SK-N-SH treated with all-trans-retinoic acid at 6 μM for 48 hours (cell line): ENCODE results near the gene SMC1B.

Source experiments
- ATAC-seq: fragments of 200-7000 bp; cut with Tn5 transposase; 3 replicates; pipeline ENCODE4 v1.9.1; 2020; ENCODE audit warnings: mild to moderate bottlenecking, moderate library complexity
- ARNTL ChIP-seq: fragments of 450-650 bp; formaldehyde crosslinking; IDR thresholded peaks from 2 replicates; pipeline ENCODE4 v1.5.0; 2020; ENCODE audit warnings: low read depth, mild to moderate bottlenecking, moderate library complexity, borderline replicate concordance
- BACH2 ChIP-seq: fragments of 250-450 bp; sonication (Bioruptor Pico); IDR thresholded peaks from 2 replicates; pipeline ENCODE4 v1.9.0; 2021; ENCODE audit warnings: mild to moderate bottlenecking, borderline replicate concordance
- CSDC2 ChIP-seq: fragments of 250-450 bp; sonication (Bioruptor Pico); IDR thresholded peaks from 2 replicates; pipeline ENCODE4 v1.5.0; 2020; ENCODE audit warnings: mild to moderate bottlenecking, moderate library complexity
- ESRRG ChIP-seq: fragments of 250-450 bp; sonication (Bioruptor Pico); IDR thresholded peaks from 2 replicates; pipeline ENCODE4 v1.6.1; 2021; ENCODE audit warnings: mild to moderate bottlenecking
- GLIS3 ChIP-seq: fragments of 250-450 bp; sonication (Bioruptor Pico); IDR thresholded peaks from 2 replicates; pipeline ENCODE4 v1.5.0; 2020; ENCODE audit warnings: mild to moderate bottlenecking, moderate library complexity
- ISL1 ChIP-seq: fragments of 250-450 bp; sonication (Bioruptor Pico); IDR thresholded peaks from 2 replicates; pipeline ENCODE4 v2.1.2; 2022; ENCODE audit warnings: mild to moderate bottlenecking, moderate library complexity
- OSR1 ChIP-seq: fragments of 250-450 bp; sonication (Bioruptor Pico); IDR thresholded peaks from 2 replicates; pipeline ENCODE4 v1.8.0; 2022; ENCODE audit warnings: moderate library complexity, mild to moderate bottlenecking, inconsistent platforms
- PPARA ChIP-seq: fragments of 250-450 bp; sonication (Bioruptor Pico); IDR thresholded peaks from 2 replicates; pipeline ENCODE4 v1.5.0; 2020; ENCODE audit warnings: mild to moderate bottlenecking, borderline replicate concordance
- RARB ChIP-seq: fragments of 250-450 bp; sonication (Bioruptor Pico); IDR thresholded peaks from 2 replicates; pipeline ENCODE4 v1.8.0; 2021; ENCODE audit warnings: mild to moderate bottlenecking, moderate library complexity
- SNAI2 ChIP-seq: fragments of 250-450 bp; sonication (Bioruptor Pico); IDR thresholded peaks from 2 replicates; pipeline ENCODE4 v1.5.0; 2020; ENCODE audit warnings: mild to moderate bottlenecking, moderate library complexity
- TCF4 ChIP-seq: fragments of 250-450 bp; sonication (Bioruptor Pico); IDR thresholded peaks from 2 replicates; pipeline ENCODE4 v1.8.0; 2021; ENCODE audit warnings: mild to moderate bottlenecking, moderate library complexity, borderline replicate concordance
- TOX ChIP-seq: fragments of 250-450 bp; sonication (Bioruptor Pico); IDR thresholded peaks from 2 replicates; pipeline ENCODE4 v1.8.0; 2021; ENCODE audit warnings: mild to moderate bottlenecking, moderate library complexity, borderline replicate concordance
- ZC3H10 ChIP-seq: fragments of 250-450 bp; sonication (Bioruptor Pico); IDR thresholded peaks from 2 replicates; pipeline ENCODE4 v1.5.1; 2021; ENCODE audit warnings: mild to moderate bottlenecking, moderate library complexity
- ZFP3 ChIP-seq: fragments of 250-450 bp; sonication (Bioruptor Pico); IDR thresholded peaks from 2 replicates; pipeline ENCODE4 v1.5.0; 2020; ENCODE audit warnings: mild to moderate bottlenecking, moderate library complexity
- ZNF565 ChIP-seq: fragments of 450-650 bp; formaldehyde crosslinking; conservative IDR thresholded peaks from 2 replicates; pipeline ENCODE4 v1.5.0; 2020; ENCODE audit warnings: low read depth, mild to moderate bottlenecking, moderate library complexity
- ZNF70 ChIP-seq: fragments of 450-650 bp; formaldehyde crosslinking; IDR thresholded peaks from 2 replicates; pipeline ENCODE4 v1.5.0; 2020; ENCODE audit warnings: mild to moderate bottlenecking, moderate library complexity
- ZNF8 ChIP-seq: fragments of 450-650 bp; formaldehyde crosslinking; IDR thresholded peaks from 2 replicates; pipeline ENCODE4 v1.5.0; 2020; ENCODE audit warnings: mild to moderate bottlenecking, moderate library complexity
- TF ChIP-seq, protein P1 (sequence below): fragments of 250-450 bp; sonication (Bioruptor Pico); IDR thresholded peaks from 2 replicates; pipeline ENCODE4 v1.5.1; 2021; ENCODE audit warnings: mild to moderate bottlenecking, moderate library complexity
- TF ChIP-seq, protein P2 (sequence below): fragments of 250-450 bp; sonication (Bioruptor Pico); IDR thresholded peaks from 2 replicates; pipeline ENCODE4 v1.8.0; 2021; ENCODE audit warnings: low read depth, mild to moderate bottlenecking, moderate library complexity, borderline replicate concordance
- TF ChIP-seq, protein P3 (sequence below): fragments of 250-450 bp; sonication (Bioruptor Pico); IDR thresholded peaks from 2 replicates; pipeline ENCODE4 v1.5.1; 2020; ENCODE audit warnings: low read depth, mild to moderate bottlenecking, moderate library complexity
- TF ChIP-seq, protein P4 (sequence below): fragments of 250-450 bp; sonication (Bioruptor Pico); IDR thresholded peaks from 2 replicates; pipeline ENCODE4 v1.8.0; 2020; ENCODE audit warnings: mild to moderate bottlenecking, moderate library complexity, borderline replicate concordance
- TF ChIP-seq, protein P5 (sequence below): fragments of 250-450 bp; sonication (Bioruptor Pico); IDR thresholded peaks from 2 replicates; pipeline ENCODE4 v1.5.0; 2020; ENCODE audit warnings: mild to moderate bottlenecking, moderate library complexity

The SMC1B gene

DNA sequence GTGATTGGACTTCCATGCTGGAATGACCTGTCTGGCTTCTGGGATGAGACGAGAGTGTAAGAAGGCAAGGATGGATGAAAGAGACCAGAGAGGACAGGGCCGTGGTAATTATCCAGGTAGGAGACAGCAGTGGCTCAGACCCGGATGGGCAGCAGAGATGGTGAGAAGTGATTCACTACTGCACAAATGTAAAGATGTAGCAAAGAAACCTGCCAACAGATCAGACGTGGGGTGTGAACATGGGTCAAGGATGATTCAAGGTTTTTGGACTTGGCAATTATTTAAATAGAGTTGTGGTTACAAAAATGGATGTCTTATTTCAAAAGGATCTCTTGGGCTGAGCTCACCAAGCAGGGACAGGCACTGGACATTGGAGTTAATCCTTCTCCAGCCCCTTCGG is 32.8 kb upstream of the SMC1B start (continued):
- TF ChIP-seq, protein P1, sequence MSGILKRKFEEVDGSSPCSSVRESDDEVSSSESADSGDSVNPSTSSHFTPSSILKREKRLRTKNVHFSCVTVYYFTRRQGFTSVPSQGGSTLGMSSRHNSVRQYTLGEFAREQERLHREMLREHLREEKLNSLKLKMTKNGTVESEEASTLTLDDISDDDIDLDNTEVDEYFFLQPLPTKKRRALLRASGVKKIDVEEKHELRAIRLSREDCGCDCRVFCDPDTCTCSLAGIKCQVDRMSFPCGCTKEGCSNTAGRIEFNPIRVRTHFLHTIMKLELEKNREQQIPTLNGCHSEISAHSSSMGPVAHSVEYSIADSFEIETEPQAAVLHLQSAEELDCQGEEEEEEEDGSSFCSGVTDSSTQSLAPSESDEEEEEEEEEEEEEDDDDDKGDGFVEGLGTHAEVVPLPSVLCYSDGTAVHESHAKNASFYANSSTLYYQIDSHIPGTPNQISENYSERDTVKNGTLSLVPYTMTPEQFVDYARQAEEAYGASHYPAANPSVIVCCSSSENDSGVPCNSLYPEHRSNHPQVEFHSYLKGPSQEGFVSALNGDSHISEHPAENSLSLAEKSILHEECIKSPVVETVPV (CRISPR knock-in tag): no peak
- no peak for TF ChIP-seq OSR1
- no peak for TF ChIP-seq ZNF70 (CRISPR knock-in tag)
- no peak for TF ChIP-seq ISL1 (CRISPR knock-in tag)
- no peak for TF ChIP-seq ZNF565 (CRISPR knock-in tag)
- no peak for TF ChIP-seq CSDC2

DNA sequence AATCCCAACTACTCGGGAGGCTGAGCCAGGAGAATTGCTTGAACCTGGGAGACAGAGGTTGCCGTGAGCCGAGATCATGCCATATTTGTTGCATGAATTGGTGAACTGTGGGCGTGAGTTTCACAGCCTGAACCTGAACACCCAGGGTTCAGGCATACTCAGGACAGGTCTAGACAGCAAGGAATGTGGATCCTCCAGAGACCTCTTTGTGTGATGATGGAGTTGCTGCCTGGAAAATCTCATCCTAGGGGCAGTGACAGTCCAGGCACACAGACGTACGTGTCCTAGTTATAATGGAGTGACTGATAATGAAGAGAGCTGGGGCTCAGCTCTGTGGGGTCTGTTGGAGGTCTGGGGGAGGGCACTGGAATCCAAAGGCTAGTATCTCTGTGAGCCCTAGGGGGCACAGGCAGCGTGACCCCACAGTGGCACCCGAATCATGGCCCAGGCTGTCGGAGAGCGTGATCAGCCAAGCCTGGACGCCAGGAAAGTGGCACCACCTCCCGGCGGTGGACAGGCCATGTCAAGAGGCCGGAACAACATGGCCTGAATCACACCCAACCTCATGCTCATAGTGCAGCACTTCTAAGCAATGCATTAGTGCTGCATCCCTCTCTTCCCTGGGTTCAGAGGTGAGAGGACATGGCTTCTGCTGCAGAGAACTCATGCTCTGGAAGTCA is 31.8 kb upstream of the SMC1B start:
- TF ChIP-seq TCF4 (CRISPR knock-in tag) (no peak), TOX (no peak), CSDC2 (no peak), ZC3H10 (CRISPR knock-in tag) (no peak), ZNF565 (CRISPR knock-in tag) (no peak), ESRRG (CRISPR knock-in tag) (no peak), OSR1 (no peak), GLIS3 (no peak), BACH2 (CRISPR knock-in tag) (no peak)
- TF ChIP-seq, protein P2, sequence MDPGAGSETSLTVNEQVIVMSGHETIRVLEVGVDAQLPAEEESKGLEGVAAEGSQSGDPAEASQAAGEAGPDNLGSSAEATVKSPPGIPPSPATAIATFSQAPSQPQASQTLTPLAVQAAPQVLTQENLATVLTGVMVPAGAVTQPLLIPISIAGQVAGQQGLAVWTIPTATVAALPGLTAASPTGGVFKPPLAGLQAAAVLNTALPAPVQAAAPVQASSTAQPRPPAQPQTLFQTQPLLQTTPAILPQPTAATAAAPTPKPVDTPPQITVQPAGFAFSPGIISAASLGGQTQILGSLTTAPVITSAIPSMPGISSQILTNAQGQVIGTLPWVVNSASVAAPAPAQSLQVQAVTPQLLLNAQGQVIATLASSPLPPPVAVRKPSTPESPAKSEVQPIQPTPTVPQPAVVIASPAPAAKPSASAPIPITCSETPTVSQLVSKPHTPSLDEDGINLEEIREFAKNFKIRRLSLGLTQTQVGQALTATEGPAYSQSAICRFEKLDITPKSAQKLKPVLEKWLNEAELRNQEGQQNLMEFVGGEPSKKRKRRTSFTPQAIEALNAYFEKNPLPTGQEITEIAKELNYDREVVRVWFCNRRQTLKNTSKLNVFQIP: no peak
- TF ChIP-seq, all 23 proteins: peak for 0
- ATAC-seq: no peak

DNA sequence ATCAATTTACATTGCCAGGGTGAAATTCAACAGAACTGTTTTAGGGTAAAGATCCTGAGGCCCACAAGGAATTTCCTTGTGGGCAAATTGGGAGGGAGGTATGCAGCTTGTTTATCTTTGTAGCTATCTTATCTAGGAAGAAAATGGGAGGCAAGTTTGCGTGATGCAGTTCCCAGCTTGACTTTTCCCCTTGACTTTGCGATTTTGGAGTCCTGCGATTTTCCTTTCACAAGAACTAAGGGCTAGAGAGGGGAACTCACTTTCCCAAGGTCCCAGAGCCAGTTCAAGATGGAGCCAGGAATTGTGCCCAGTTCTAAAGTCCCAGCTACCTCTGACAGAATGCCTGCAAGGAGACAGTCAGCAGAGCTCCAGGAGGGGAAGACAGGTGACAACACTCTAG is 30.8 kb upstream of the SMC1B start:
- ATAC-seq: no peak
- TF ChIP-seq TCF4 (CRISPR knock-in tag) (no peak), GLIS3 (no peak), ZNF8 (CRISPR knock-in tag) (no peak), RARB (CRISPR knock-in tag) (no peak), ZFP3 (CRISPR knock-in tag) (no peak), ARNTL (CRISPR knock-in tag) (no peak), SNAI2 (CRISPR knock-in tag) (no peak), CSDC2 (no peak), TOX (no peak), ZNF565 (CRISPR knock-in tag) (no peak)
- TF ChIP-seq, protein P3, sequence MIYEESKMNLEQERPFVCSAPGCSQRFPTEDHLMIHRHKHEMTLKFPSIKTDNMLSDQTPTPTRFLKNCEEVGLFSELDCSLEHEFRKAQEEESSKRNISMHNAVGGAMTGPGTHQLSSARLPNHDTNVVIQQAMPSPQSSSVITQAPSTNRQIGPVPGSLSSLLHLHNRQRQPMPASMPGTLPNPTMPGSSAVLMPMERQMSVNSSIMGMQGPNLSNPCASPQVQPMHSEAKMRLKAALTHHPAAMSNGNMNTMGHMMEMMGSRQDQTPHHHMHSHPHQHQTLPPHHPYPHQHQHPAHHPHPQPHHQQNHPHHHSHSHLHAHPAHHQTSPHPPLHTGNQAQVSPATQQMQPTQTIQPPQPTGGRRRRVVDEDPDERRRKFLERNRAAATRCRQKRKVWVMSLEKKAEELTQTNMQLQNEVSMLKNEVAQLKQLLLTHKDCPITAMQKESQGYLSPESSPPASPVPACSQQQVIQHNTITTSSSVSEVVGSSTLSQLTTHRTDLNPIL (CRISPR knock-in tag): no peak
- TF ChIP-seq, protein P4, sequence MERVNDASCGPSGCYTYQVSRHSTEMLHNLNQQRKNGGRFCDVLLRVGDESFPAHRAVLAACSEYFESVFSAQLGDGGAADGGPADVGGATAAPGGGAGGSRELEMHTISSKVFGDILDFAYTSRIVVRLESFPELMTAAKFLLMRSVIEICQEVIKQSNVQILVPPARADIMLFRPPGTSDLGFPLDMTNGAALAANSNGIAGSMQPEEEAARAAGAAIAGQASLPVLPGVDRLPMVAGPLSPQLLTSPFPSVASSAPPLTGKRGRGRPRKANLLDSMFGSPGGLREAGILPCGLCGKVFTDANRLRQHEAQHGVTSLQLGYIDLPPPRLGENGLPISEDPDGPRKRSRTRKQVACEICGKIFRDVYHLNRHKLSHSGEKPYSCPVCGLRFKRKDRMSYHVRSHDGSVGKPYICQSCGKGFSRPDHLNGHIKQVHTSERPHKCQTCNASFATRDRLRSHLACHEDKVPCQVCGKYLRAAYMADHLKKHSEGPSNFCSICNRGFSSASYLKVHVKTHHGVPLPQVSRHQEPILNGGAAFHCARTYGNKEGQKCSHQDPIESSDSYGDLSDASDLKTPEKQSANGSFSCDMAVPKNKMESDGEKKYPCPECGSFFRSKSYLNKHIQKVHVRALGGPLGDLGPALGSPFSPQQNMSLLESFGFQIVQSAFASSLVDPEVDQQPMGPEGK (CRISPR knock-in tag): no peak
- TF ChIP-seq, protein P2: no peak

DNA sequence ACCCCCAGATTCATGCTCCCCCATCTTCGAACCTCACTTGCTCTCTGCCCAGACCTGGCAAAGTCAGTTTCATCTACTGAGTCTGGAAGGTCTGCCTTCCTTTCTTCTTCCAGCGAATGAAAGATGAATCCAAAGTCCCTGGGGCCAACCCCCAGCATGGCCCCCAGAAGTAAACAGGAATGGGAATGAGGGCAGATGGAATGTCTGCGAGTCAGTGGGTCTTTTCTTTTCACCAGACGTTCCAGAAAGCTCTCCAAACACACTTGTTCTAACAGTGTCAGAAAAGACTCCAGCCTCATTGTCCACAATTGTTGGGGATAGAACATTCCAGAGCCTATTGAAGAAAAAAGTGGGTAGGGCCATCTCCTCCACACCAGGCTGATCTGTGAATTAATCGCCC is 28.7 kb upstream of the SMC1B start:
- TF ChIP-seq, protein P5, sequence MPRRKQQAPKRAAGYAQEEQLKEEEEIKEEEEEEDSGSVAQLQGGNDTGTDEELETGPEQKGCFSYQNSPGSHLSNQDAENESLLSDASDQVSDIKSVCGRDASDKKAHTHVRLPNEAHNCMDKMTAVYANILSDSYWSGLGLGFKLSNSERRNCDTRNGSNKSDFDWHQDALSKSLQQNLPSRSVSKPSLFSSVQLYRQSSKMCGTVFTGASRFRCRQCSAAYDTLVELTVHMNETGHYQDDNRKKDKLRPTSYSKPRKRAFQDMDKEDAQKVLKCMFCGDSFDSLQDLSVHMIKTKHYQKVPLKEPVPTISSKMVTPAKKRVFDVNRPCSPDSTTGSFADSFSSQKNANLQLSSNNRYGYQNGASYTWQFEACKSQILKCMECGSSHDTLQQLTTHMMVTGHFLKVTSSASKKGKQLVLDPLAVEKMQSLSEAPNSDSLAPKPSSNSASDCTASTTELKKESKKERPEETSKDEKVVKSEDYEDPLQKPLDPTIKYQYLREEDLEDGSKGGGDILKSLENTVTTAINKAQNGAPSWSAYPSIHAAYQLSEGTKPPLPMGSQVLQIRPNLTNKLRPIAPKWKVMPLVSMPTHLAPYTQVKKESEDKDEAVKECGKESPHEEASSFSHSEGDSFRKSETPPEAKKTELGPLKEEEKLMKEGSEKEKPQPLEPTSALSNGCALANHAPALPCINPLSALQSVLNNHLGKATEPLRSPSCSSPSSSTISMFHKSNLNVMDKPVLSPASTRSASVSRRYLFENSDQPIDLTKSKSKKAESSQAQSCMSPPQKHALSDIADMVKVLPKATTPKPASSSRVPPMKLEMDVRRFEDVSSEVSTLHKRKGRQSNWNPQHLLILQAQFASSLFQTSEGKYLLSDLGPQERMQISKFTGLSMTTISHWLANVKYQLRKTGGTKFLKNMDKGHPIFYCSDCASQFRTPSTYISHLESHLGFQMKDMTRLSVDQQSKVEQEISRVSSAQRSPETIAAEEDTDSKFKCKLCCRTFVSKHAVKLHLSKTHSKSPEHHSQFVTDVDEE: no peak
- TF ChIP-seq ZFP3 (CRISPR knock-in tag): no peak
- TF ChIP-seq PPARA (CRISPR knock-in tag): no peak
- no peak for TF ChIP-seq ZNF70 (CRISPR knock-in tag)
- no peak for TF ChIP-seq ZC3H10 (CRISPR knock-in tag)
- TF ChIP-seq, protein P2: no peak
- no peak for TF ChIP-seq OSR1
- no peak for TF ChIP-seq BACH2 (CRISPR knock-in tag)
- no peak for TF ChIP-seq GLIS3
- no peak for TF ChIP-seq ISL1 (CRISPR knock-in tag)
- TF ChIP-seq CSDC2: no peak
- no peak for ATAC-seq
